HepG2 (cell line): ENCODE data around the gene ASCL3. TPM values are rescaled to one million over a fixed set of nuclear protein-coding genes. Genes with fewer than 3 reads are reported as not detected.

Experiments used
- ARNT ChIP-seq: fragments of 450-650 bp; IDR thresholded peaks from 2 replicates; pipeline ENCODE4 v1.6.1; 2017
- ATF2 ChIP-seq: sonication (generic); formaldehyde crosslinking; IDR thresholded peaks from 2 replicates; pipeline ENCODE4 v1.4.0; 2020; ENCODE audit warnings: missing genetic modification reagents
- CENPT ChIP-seq: sonication (generic); formaldehyde crosslinking; IDR thresholded peaks from 2 replicates; pipeline ENCODE4 v1.8.0; 2022; ENCODE audit warnings: low read depth, mild to moderate bottlenecking, moderate library complexity, missing genetic modification reagents
- EHMT2 ChIP-seq: fragments of 200-600 bp; sonication (generic); IDR thresholded peaks from 2 replicates; pipeline ENCODE4 v1.7.0; 2017; ENCODE audit warnings: antibody characterized with exemption, low read depth, low read length, borderline replicate concordance
- PATZ1 ChIP-seq: sonication (generic); formaldehyde crosslinking; IDR thresholded peaks from 2 replicates; pipeline ENCODE4 v1.4.0; 2020; ENCODE audit warnings: missing genetic modification reagents
- YEATS4 ChIP-seq: sonication (generic); formaldehyde crosslinking; IDR thresholded peaks from 2 replicates; pipeline ENCODE4 v1.4.0; 2020; ENCODE audit warnings: missing genetic modification reagents, borderline replicate concordance
- ZBTB40 ChIP-seq, 2 experiments: fragments of 450-650 bp in 1 of 2; sonication (generic) in 1 of 2; formaldehyde crosslinking in 1 of 2; IDR thresholded peaks; 2 replicates each; pipeline versions ENCODE4 v1.6.1 to v1.8.0; 2016 to 2022; ENCODE audit warnings: antibody characterized with exemption in 1 of 2, mild to moderate bottlenecking in 1 of 2, missing genetic modification reagents in 1 of 2
- ZNF136 ChIP-seq: sonication (generic); formaldehyde crosslinking; IDR thresholded peaks from 2 replicates; pipeline ENCODE4 v1.8.1; 2022; ENCODE audit warnings: low read depth, mild to moderate bottlenecking, moderate library complexity, missing genetic modification reagents
- ZNF180 ChIP-seq: sonication (generic); formaldehyde crosslinking; IDR thresholded peaks from 2 replicates; pipeline ENCODE4 v1.4.0; 2020; ENCODE audit warnings: low read depth, missing genetic modification reagents, borderline replicate concordance
- ZNF276 ChIP-seq: sonication (generic); formaldehyde crosslinking; IDR thresholded peaks from 2 replicates; pipeline ENCODE4 v1.4.0; 2020; ENCODE audit warnings: mild to moderate bottlenecking, low read depth, missing genetic modification reagents
- ZNF614 ChIP-seq: IDR thresholded peaks from 2 replicates; pipeline ENCODE4 v1.6.1; 2018; ENCODE audit warnings: missing biosample characterization, missing genetic modification reagents, inconsistent platforms, borderline replicate concordance
- ZNF772 ChIP-seq: sonication (generic); formaldehyde crosslinking; IDR thresholded peaks from 2 replicates; pipeline ENCODE4 v1.5.0; 2020; ENCODE audit warnings: mild to moderate bottlenecking, missing genetic modification reagents
- polyA plus RNA-seq, 8 experiments: library from polyadenylated mRNA; depleted of rRNA in 3 of 8; stranded (reverse) in 7 of 8; unstranded in 1 of 8; fragments of >200 nt; fragmentation: Illumina TruSeq in 4 of 8; extraction: Trizol in 4 of 8; gene quantifications; 2 replicates each; pipeline versions ENCODE4 v1.2.1 to v1.2.3, GENCODE V29; 2011 to 2016; ENCODE audit warnings: low read depth in 4 of 8, missing spikeins in 1 of 8, mixed read lengths in 1 of 8; ENCODE audit not compliant: insufficient read depth in 1 of 8
- total RNA-seq, 5 experiments: library from RNA; depleted of rRNA; stranded (reverse); fragments of >200 nt; fragmentation: Illumina TruSeq; extraction: Trizol; gene quantifications; 2 replicates each; pipeline ENCODE4 v1.2.3, GENCODE V29; 2016; ENCODE audit warnings: low read depth in 1 of 5

The ASCL3 gene
- total and polyA plus RNA-seq, 2 of the 13 experiments (the other 11 are each of a cell fraction or from before 2014, with no cell fraction given) = not detected

- TF ChIP-seq ZNF276 (CRISPR knock-in tag) = no peak
- TF ChIP-seq PATZ1 (CRISPR knock-in tag) = no peak
- TF ChIP-seq ZNF614 (CRISPR knock-in tag) = peak; percentile 12; the same call in 1 of the 2 replicates
- TF ChIP-seq ZBTB40 (IDR thresholded peaks at IDR 0.05) = 0 out of 2 replicates have a peak, but pooled peaks have one; percentile 32
- TF ChIP-seq ZBTB40 (CRISPR knock-in tag; IDR thresholded peaks at IDR 0.05) = peak; percentile 6; the same call in 1 of the 2 replicates
- peak; percentile 38; the same call in 1 of the 2 replicates for TF ChIP-seq ZNF772 (CRISPR knock-in tag)
- no peak for TF ChIP-seq ZNF180 (CRISPR knock-in tag)
- no peak for TF ChIP-seq ARNT
- TF ChIP-seq YEATS4 = peak; percentile 90; the same call in 1 of the 2 replicates
- no peak for TF ChIP-seq EHMT2
- no peak for TF ChIP-seq CENPT (CRISPR knock-in tag)
- TF ChIP-seq ZNF136 = no peak; the same call in 1 of the 2 replicates
- peak; percentile 36; the same call in 1 of the 2 replicates for TF ChIP-seq ATF2 (CRISPR knock-in tag)
Measured at GRCh38 chr11:8964324-8965320, 21.8 kb upstream of the ASCL3 start, which contains the start of gene TMEM9B (continued).
